SU-DHL-6 (cell line): ENCODE results near the gene TBC1D16.

ENCODE experiments used
- EZH2phosphoT487 ChIP-seq: fragments of 200-600 bp; sonication (generic), shearing (Covaris generic); conservative IDR thresholded peaks from 2 replicates; pipeline ENCODE4 v1.6.1; 2018; ENCODE audit warnings: mild to moderate bottlenecking, antibody characterized with exemption, low read length, moderate library complexity, mixed read lengths
- TF ChIP-seq, protein P1 (sequence below): fragments of 200-600 bp; sonication (generic); IDR thresholded peaks from one replicate; pipeline ENCODE4 v1.5.1; 2017; ENCODE audit warnings: antibody characterized with exemption, mild to moderate bottlenecking, low read length, moderate library complexity; ENCODE audit not compliant: insufficient read depth, poor library complexity, severe bottlenecking

DNA sequence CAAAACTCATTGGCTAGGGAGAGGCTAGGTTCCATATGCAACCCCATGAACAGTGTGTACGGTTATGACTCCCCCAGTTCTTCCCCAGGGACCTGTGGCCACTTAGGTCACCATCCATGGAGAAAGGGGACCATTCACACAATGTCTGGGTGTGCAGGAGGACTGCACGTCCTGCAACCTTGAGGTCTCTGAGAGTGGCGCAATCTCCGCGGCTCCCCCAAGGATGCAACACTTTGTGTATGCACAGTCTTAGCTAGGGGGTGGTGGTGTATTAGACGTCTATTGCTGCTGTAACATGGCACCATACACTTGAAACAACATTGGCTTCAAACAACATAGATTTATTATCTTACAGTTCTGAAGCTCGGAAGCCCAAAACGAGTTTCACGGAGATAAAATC lies 130.8 kb downstream of the TBC1D16 start:
- TF ChIP-seq, protein P1, sequence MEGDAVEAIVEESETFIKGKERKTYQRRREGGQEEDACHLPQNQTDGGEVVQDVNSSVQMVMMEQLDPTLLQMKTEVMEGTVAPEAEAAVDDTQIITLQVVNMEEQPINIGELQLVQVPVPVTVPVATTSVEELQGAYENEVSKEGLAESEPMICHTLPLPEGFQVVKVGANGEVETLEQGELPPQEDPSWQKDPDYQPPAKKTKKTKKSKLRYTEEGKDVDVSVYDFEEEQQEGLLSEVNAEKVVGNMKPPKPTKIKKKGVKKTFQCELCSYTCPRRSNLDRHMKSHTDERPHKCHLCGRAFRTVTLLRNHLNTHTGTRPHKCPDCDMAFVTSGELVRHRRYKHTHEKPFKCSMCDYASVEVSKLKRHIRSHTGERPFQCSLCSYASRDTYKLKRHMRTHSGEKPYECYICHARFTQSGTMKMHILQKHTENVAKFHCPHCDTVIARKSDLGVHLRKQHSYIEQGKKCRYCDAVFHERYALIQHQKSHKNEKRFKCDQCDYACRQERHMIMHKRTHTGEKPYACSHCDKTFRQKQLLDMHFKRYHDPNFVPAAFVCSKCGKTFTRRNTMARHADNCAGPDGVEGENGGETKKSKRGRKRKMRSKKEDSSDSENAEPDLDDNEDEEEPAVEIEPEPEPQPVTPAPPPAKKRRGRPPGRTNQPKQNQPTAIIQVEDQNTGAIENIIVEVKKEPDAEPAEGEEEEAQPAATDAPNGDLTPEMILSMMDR = no peak
- no peak for TF ChIP-seq EZH2phosphoT487
